H9 (cell line): Measurements from ENCODE around the gene ATP2B2. TPM values are rescaled to one million over a fixed set of nuclear protein-coding genes. Genes with fewer than 3 reads are reported as not detected.

ENCODE experiments used
- DNase-seq: peaks from one replicate; pipeline ENCODE4 v3.0.0-alpha.2; 2017
- H2AFZ ChIP-seq: one replicate; pipeline ENCODE4 v1.6.1; 2013; ENCODE audit warnings: mild to moderate bottlenecking, low read length, control low read depth, moderate library complexity
- H2AK5ac ChIP-seq: 2 replicates; pipeline ENCODE4 v1.6.1; 2013; ENCODE audit warnings: low read length, control low read depth, mixed read lengths; ENCODE audit not compliant: insufficient read length
- H2BK120ac ChIP-seq: one replicate; pipeline ENCODE4 v1.6.1; 2013; ENCODE audit warnings: low read depth, mild to moderate bottlenecking, low read length, control low read depth, inconsistent platforms; ENCODE audit not compliant: poor library complexity, severe bottlenecking
- H2BK12ac ChIP-seq: 2 replicates; pipeline ENCODE4 v1.6.1; 2013; ENCODE audit warnings: low read length, control low read depth, mixed read lengths, low read depth; ENCODE audit not compliant: insufficient read length
- H2BK15ac ChIP-seq: 2 replicates; pipeline ENCODE4 v1.6.1; 2013; ENCODE audit warnings: low read depth, low read length, control low read depth
- H2BK20ac ChIP-seq: one replicate; pipeline ENCODE4 v1.6.1; 2013; ENCODE audit warnings: low read depth, mild to moderate bottlenecking, low read length, control low read depth, inconsistent platforms; ENCODE audit not compliant: poor library complexity, severe bottlenecking
- H2BK5ac ChIP-seq: 2 replicates; pipeline ENCODE4 v1.6.1; 2013; ENCODE audit warnings: low read length, control low read depth, mixed read lengths; ENCODE audit not compliant: insufficient read length
- H3K14ac ChIP-seq: 2 replicates; pipeline ENCODE4 v1.6.1; 2013; ENCODE audit warnings: low read length, control low read depth; ENCODE audit not compliant: insufficient read depth
- H3K18ac ChIP-seq: 2 replicates; pipeline ENCODE4 v1.6.1; 2013; ENCODE audit warnings: low read depth, mild to moderate bottlenecking, mixed read lengths, low read length, control low read depth; ENCODE audit not compliant: insufficient read length
- H3K23ac ChIP-seq: 2 replicates; pipeline ENCODE4 v1.6.1; 2013; ENCODE audit warnings: low read length, control low read depth, mixed read lengths, low read depth; ENCODE audit not compliant: insufficient read length
- H3K23me2 ChIP-seq: 2 replicates; pipeline ENCODE4 v1.6.1; 2013; ENCODE audit warnings: low read depth, mild to moderate bottlenecking, mixed read lengths, low read length, control low read depth; ENCODE audit not compliant: insufficient read length, poor library complexity, severe bottlenecking
- H3K27ac ChIP-seq: 2 replicates; pipeline ENCODE4 v1.5.1; 2013; ENCODE audit warnings: low read length, control low read depth, mixed read lengths, low read depth; ENCODE audit not compliant: insufficient read length
- H3K27me3 ChIP-seq: 2 replicates; pipeline ENCODE4 v1.6.1; 2013; ENCODE audit warnings: low read length, control low read depth, inconsistent platforms; ENCODE audit not compliant: insufficient read depth
- H3K4ac ChIP-seq: 2 replicates; pipeline ENCODE4 v1.6.1; 2013; ENCODE audit warnings: low read depth, mild to moderate bottlenecking, control low read depth, inconsistent platforms, low read length, moderate library complexity
- H3K4me1 ChIP-seq: 2 replicates; pipeline ENCODE4 v1.6.1; 2013; ENCODE audit warnings: low read length, control low read depth, inconsistent platforms; ENCODE audit not compliant: insufficient read depth
- H3K4me2 ChIP-seq: 2 replicates; pipeline ENCODE4 v1.6.1; 2013; ENCODE audit warnings: low read length, control low read depth, mixed read lengths; ENCODE audit not compliant: insufficient read length, insufficient read depth
- H3K56ac ChIP-seq: 2 replicates; pipeline ENCODE4 v1.6.1; 2013; ENCODE audit warnings: low read depth, mild to moderate bottlenecking, mixed read lengths, low read length, control low read depth; ENCODE audit not compliant: insufficient read length
- H3K79me1 ChIP-seq: 2 replicates; pipeline ENCODE4 v1.6.1; 2013; ENCODE audit warnings: low read depth, mild to moderate bottlenecking, moderate library complexity, low read length, control low read depth, inconsistent platforms; ENCODE audit not compliant: insufficient read depth, poor library complexity, severe bottlenecking
- H3K79me2 ChIP-seq: 2 replicates; pipeline ENCODE4 v1.6.1; 2013; ENCODE audit warnings: low read length, control low read depth, inconsistent platforms; ENCODE audit not compliant: insufficient read depth
- H3K9ac ChIP-seq: 2 replicates; pipeline ENCODE4 v1.6.1; 2013; ENCODE audit warnings: low read length, control low read depth, mixed read lengths; ENCODE audit not compliant: insufficient read length; ENCODE audit errors: extremely low read depth
- H3K9me3 ChIP-seq: one replicate; pipeline ENCODE4 v1.6.1; 2013; ENCODE audit warnings: low read depth, low read length, inconsistent platforms; ENCODE audit not compliant: control insufficient read depth
- H3T11ph ChIP-seq: one replicate; pipeline ENCODE4 v1.6.1; 2013; ENCODE audit warnings: mild to moderate bottlenecking, low read length, control low read depth, inconsistent platforms
- H4K20me1 ChIP-seq: one replicate; pipeline ENCODE4 v1.6.1; 2013; ENCODE audit not compliant: control insufficient read depth, insufficient read length, insufficient read depth
- H4K5ac ChIP-seq: 2 replicates; pipeline ENCODE4 v1.6.1; 2013; ENCODE audit warnings: low read depth, mild to moderate bottlenecking, mixed read lengths, low read length, control low read depth; ENCODE audit not compliant: insufficient read length
- H4K8ac ChIP-seq: replicated peaks from 2 replicates; pipeline ENCODE4 v1.6.1; 2013; ENCODE audit warnings: low read length, control low read depth, mixed read lengths, low read depth; ENCODE audit not compliant: insufficient read length
- H4K91ac ChIP-seq: 2 replicates; pipeline ENCODE4 v1.6.1; 2013; ENCODE audit warnings: low read depth, mild to moderate bottlenecking, moderate library complexity, mixed read lengths, low read length, control low read depth; ENCODE audit not compliant: insufficient read length
- H3K27ac Mint-ChIP-seq, 3 experiments: 2 replicates in 2 of 3; 3 replicates in 1 of 3; pipeline ENCODE4 v1.8.0; 2020 to 2021; ENCODE audit warnings: mixed read lengths in 3 of 3, mild to moderate bottlenecking in 1 of 3, moderate library complexity in 1 of 3
- H3K27me3 Mint-ChIP-seq: 2 replicates; pipeline ENCODE4 v1.8.0; 2021; ENCODE audit warnings: low read depth, mild to moderate bottlenecking, moderate library complexity, mixed read lengths
- H3K36me3 Mint-ChIP-seq, 3 experiments: 2 replicates in 2 of 3; 3 replicates in 1 of 3; pipeline ENCODE4 v1.8.0; 2020 to 2021; ENCODE audit warnings: low read depth in 3 of 3, mixed read lengths in 3 of 3; ENCODE audit not compliant: insufficient read depth in 1 of 3
- H3K4me1 Mint-ChIP-seq, 2 experiments: 2 replicates each; pipeline ENCODE4 v1.8.0; 2020; ENCODE audit warnings: mixed read lengths in 2 of 2
- H3K4me3 Mint-ChIP-seq, 2 experiments: 2 replicates in 1 of 2; 3 replicates in 1 of 2; pipeline ENCODE4 v1.8.0; 2020 to 2021; ENCODE audit warnings: mild to moderate bottlenecking in 2 of 2, mixed read lengths in 2 of 2, moderate library complexity in 1 of 2
- H3K9me3 Mint-ChIP-seq, 2 experiments: 2 replicates in 1 of 2; 3 replicates in 1 of 2; pipeline ENCODE4 v1.8.0; 2020; ENCODE audit warnings: mild to moderate bottlenecking in 2 of 2, mixed read lengths in 2 of 2, moderate library complexity in 1 of 2
- WGBS: extraction: QIAGEN DNeasy Blood & Tissue Kit; methylation state at CpG from one replicate; pipeline ENCODE4 v1.1.7; 2013; ENCODE audit warnings: missing lambda C conversion rate, low lambda C conversion rate, mixed read lengths; ENCODE audit not compliant: insufficient read length; ENCODE audit errors: extremely low coverage; 5-methylcytosine and 5-hydroxymethylcytosine counted together
- total RNA-seq: library from RNA; stranded (reverse); gene quantifications from 2 replicates; pipeline ENCODE4 v1.2.1, GENCODE V29; 2021
- TF ChIP-seq, protein P1 (sequence below): fragments of 200-600 bp; sonication (generic); conservative IDR thresholded peaks from 3 replicates; pipeline ENCODE4 v1.8.0; 2021; ENCODE audit warnings: antibody characterized with exemption, mild to moderate bottlenecking

ATP2B2 gene
- total RNA-seq, 1 experiment from 2014 or later, result 0.33 TPM

DNA sequence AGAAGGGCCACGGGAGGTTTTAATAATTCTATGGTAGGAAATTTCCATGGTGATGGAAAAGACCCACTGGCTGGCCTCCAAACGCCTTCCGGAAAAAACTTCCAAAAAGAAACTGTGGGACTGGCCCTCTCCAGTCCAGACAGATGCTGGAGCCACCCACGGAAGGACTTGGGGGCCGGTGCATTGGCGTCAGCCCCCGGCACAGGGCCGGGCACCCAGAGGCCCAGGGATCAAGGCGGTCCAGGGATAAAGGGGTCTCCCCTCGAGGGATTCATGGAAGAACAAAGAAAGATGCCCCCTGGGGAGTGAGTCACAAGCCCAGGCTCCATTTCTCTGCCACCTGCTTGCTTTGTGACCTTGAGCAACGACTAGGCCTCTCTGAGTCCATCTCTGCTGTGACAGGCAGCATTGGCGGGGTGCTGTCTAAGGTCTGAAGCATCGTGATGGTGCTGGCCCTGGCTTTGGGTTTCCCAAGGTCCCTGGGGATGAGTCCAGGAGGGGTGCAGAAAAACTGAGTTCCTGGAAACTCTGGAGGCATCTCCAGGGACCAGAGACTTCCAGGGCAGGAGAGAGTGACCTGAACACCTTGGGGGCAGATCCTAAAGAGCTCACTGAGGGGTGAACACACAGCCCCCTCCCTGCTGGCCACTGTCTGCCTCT lies 21.6 kb downstream of the ATP2B2 start:
- H3K27me3 Mint-ChIP-seq, result peaks cover 2% of the 10 kb centered on the region; the same call in 1 of the 2 replicates

More for the DNA sequence above, 21.6 kb downstream of the ATP2B2 start:
- no peak overlapping the region for H3K9ac ChIP-seq
- no peaks in the 10 kb centered on the region for H3K9me3 ChIP-seq
- no peak overlapping the region for H3K4ac ChIP-seq
- no peaks in the 10 kb centered on the region for H3K79me1 ChIP-seq
- H3K27ac ChIP-seq, result no peak overlapping the region
- no peaks in the 10 kb centered on the region for H3K4me1 ChIP-seq
- H4K5ac ChIP-seq, result no peak overlapping the region
- TF ChIP-seq, protein P1, sequence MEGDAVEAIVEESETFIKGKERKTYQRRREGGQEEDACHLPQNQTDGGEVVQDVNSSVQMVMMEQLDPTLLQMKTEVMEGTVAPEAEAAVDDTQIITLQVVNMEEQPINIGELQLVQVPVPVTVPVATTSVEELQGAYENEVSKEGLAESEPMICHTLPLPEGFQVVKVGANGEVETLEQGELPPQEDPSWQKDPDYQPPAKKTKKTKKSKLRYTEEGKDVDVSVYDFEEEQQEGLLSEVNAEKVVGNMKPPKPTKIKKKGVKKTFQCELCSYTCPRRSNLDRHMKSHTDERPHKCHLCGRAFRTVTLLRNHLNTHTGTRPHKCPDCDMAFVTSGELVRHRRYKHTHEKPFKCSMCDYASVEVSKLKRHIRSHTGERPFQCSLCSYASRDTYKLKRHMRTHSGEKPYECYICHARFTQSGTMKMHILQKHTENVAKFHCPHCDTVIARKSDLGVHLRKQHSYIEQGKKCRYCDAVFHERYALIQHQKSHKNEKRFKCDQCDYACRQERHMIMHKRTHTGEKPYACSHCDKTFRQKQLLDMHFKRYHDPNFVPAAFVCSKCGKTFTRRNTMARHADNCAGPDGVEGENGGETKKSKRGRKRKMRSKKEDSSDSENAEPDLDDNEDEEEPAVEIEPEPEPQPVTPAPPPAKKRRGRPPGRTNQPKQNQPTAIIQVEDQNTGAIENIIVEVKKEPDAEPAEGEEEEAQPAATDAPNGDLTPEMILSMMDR, result no peak
- H3K23ac ChIP-seq, result no peak overlapping the region
- H3K4me2 ChIP-seq, result no peak overlapping the region
- H3K23me2 ChIP-seq, result no peaks in the 10 kb centered on the region
- H3K56ac ChIP-seq, result no peak overlapping the region
- no peak overlapping the region for H4K8ac ChIP-seq
- no CpG with 5 or more reads among the region's 13 CpGs for WGBS
- Mint-ChIP-seq H3K36me3 (no peaks in the 10 kb centered on the region), H3K27ac (no peak overlapping the region; a peak in 1 of 7 replicates), H3K9me3 (peaks cover 1 to 2% of the 10 kb centered on the region in 2 experiments; a peak in 3 of 5 replicates), H3K4me1 (no peaks in the 10 kb centered on the region), H3K4me3 (no peak overlapping the region)
- no peaks in the 10 kb centered on the region for H3K79me2 ChIP-seq
- H2BK120ac ChIP-seq, result no peak overlapping the region
- no peak overlapping the region for H2AK5ac ChIP-seq
- no peak overlapping the region for H3T11ph ChIP-seq
- no peak overlapping the region for H2BK15ac ChIP-seq
- H4K20me1 ChIP-seq, result peaks cover 3% of the 10 kb centered on the region
- no peak overlapping the region for H4K91ac ChIP-seq
- H2BK5ac ChIP-seq, result no peak overlapping the region
- no peaks in the 10 kb centered on the region for H3K27me3 ChIP-seq
- H3K14ac ChIP-seq, result no peak overlapping the region
- H2AFZ ChIP-seq, result no peak overlapping the region
- H3K18ac ChIP-seq, result no peak overlapping the region
- no peak overlapping the region for H2BK12ac ChIP-seq
- DNase-seq, result no peak
- H2BK20ac ChIP-seq, result no peak overlapping the region
